GM12878 (cell line): Measurements from ENCODE around the gene SERHL2. TPM values are rescaled to one million over a fixed set of nuclear protein-coding genes. Genes with fewer than 3 reads are reported as not detected.

Experiments
- ASH2L ChIP-seq: fragments of 300-600, 200-600 bp; sonication (generic); IDR thresholded peaks from 2 replicates; pipeline ENCODE4 v1.6.1; 2017; ENCODE audit warnings: low read depth, mild to moderate bottlenecking, borderline replicate concordance
- ATF7 ChIP-seq: fragments of 450-650 bp; IDR thresholded peaks from 2 replicates; pipeline ENCODE4 v1.6.1; 2016; ENCODE audit warnings: low read depth, mild to moderate bottlenecking
- BCL11A ChIP-seq: IDR thresholded peaks from 2 replicates; pipeline ENCODE4 v1.6.1; 2011; ENCODE audit warnings: low read depth, low read length
- BHLHE40 ChIP-seq, 2 experiments: fragments of 450-650 bp in 1 of 2; IDR thresholded peaks; 2 replicates each; pipeline ENCODE4 v1.6.1; 2011 to 2017; ENCODE audit warnings: low read depth in 2 of 2, borderline replicate concordance in 1 of 2, improper control_type of control experiment in 1 of 2, low read length in 1 of 2, mild to moderate bottlenecking in 1 of 2
- BMI1 ChIP-seq: fragments of 450-650 bp; IDR thresholded peaks from 2 replicates; pipeline ENCODE4 v1.6.1; 2016; ENCODE audit warnings: mild to moderate bottlenecking, moderate library complexity, borderline replicate concordance
- ETV6 ChIP-seq, 2 experiments: fragments of 450-650 bp in 1 of 2; IDR thresholded peaks in 1 of 2; conservative IDR thresholded peaks in 1 of 2; 2 replicates each; pipeline ENCODE4 v1.6.1; 2014; ENCODE audit warnings: antibody characterized with exemption in 1 of 2, borderline replicate concordance in 1 of 2, low read depth in 1 of 2, mild to moderate bottlenecking in 1 of 2, moderate library complexity in 1 of 2
- FOS ChIP-seq: IDR thresholded peaks from 3 replicates; pipeline ENCODE4 v1.6.1; 2011; ENCODE audit warnings: borderline replicate concordance; ENCODE audit not compliant: insufficient read length; ENCODE audit errors: extremely low read depth
- GATAD2B ChIP-seq: fragments of 450-650 bp; conservative IDR thresholded peaks from 2 replicates; pipeline ENCODE4 v1.6.1; 2017; ENCODE audit warnings: low read depth, mild to moderate bottlenecking, moderate library complexity
- HDAC2 ChIP-seq: fragments of 200-600 bp; sonication (generic); IDR thresholded peaks from 2 replicates; pipeline ENCODE4 v1.6.1; 2017
- HDAC6 ChIP-seq: fragments of 200-600 bp; sonication (generic); IDR thresholded peaks from one replicate; pipeline ENCODE4 v1.8.0; 2017; ENCODE audit warnings: antibody characterized with exemption; ENCODE audit not compliant: unreplicated experiment
- POLR2A ChIP-seq: IDR thresholded peaks from 2 replicates; pipeline ENCODE4 v1.6.1; 2011; ENCODE audit warnings: low read depth, mild to moderate bottlenecking, low read length
- POLR2AphosphoS2 ChIP-seq: IDR thresholded peaks from 2 replicates; pipeline ENCODE4 v1.6.1; 2011; ENCODE audit warnings: low read depth, mild to moderate bottlenecking, low read length, improper control_type of control experiment, moderate library complexity
- RB1 ChIP-seq: fragments of 450-650 bp; formaldehyde crosslinking; IDR thresholded peaks from 2 replicates; pipeline ENCODE4 v1.6.1; 2017; ENCODE audit warnings: mild to moderate bottlenecking, borderline replicate concordance
- RUNX3 ChIP-seq: IDR thresholded peaks from 2 replicates; pipeline ENCODE4 v1.6.1; 2012; ENCODE audit warnings: low read length, inconsistent platforms
- WRNIP1 ChIP-seq: IDR thresholded peaks from 2 replicates; pipeline ENCODE4 v1.6.1; 2011; ENCODE audit warnings: low read depth, low read length, improper control_type of control experiment, borderline replicate concordance
- polyA plus RNA-seq, 11 experiments: library from polyadenylated mRNA; depleted of rRNA in 4 of 11; unstranded in 6 of 11; stranded (reverse) in 5 of 11; fragments of >200 nt; fragmentation: Nextera tagmentation in 4 of 11; fragmentation: Illumina TruSeq in 1 of 11; extraction: Ambion mirVana in 4 of 11; extraction: Trizol in 1 of 11; gene quantifications; 1 replicate in 1 of 11; 2 replicates in 10 of 11; pipeline versions ENCODE4 v1.2.1 to v1.2.3, GENCODE V29; 2011 to 2016; ENCODE audit warnings: inconsistent platforms in 2 of 11, missing spikeins in 2 of 11, low read depth in 1 of 11
- total RNA-seq, 4 experiments: library from RNA; depleted of rRNA in 3 of 4; stranded (reverse); fragments of >200 nt in 3 of 4; fragmentation: Illumina TruSeq in 1 of 4; extraction: Trizol in 1 of 4; gene quantifications; 2 replicates each; pipeline versions ENCODE4 v1.2.1 to v1.2.3, GENCODE V29; 2013 to 2021
- TF ChIP-seq, protein P1 (sequence below): IDR thresholded peaks from 2 replicates; pipeline ENCODE4 v1.6.1; 2012; ENCODE audit warnings: low read depth, low read length, improper control_type of control experiment
- TF ChIP-seq, protein P2 (sequence below): fragments of 450-650 bp; IDR thresholded peaks from 2 replicates; pipeline ENCODE4 v1.6.1; 2016; ENCODE audit warnings: mild to moderate bottlenecking
- TF ChIP-seq, protein P3 (sequence below): IDR thresholded peaks from 2 replicates; pipeline ENCODE4 v1.6.1; 2011; ENCODE audit warnings: low read depth, mild to moderate bottlenecking, low read length, moderate library complexity, borderline replicate concordance; ENCODE audit errors: extremely low read depth
- TF ChIP-seq, protein P4 (sequence below): fragments of 450-650 bp; IDR thresholded peaks from 2 replicates; pipeline ENCODE4 v1.6.1; 2017; ENCODE audit warnings: low read depth, mild to moderate bottlenecking, moderate library complexity
- TF ChIP-seq, protein P5 (sequence below): fragments of 450-650 bp; IDR thresholded peaks from 2 replicates; pipeline ENCODE4 v1.6.1; 2017; ENCODE audit warnings: antibody characterized with exemption, mild to moderate bottlenecking, moderate library complexity
- TF ChIP-seq, protein P6 (sequence below): IDR thresholded peaks from 2 replicates; pipeline ENCODE4 v1.6.1; 2011; ENCODE audit warnings: borderline replicate concordance, low read depth, mild to moderate bottlenecking, moderate library complexity, low read length; ENCODE audit not compliant: insufficient read depth, poor library complexity, severe bottlenecking

The SERHL2 gene
- total and polyA plus RNA-seq, 10 of the 15 experiments (the other 5 are each of a cell fraction or from before 2014, with no cell fraction given): 0.63 to 2.0 (median 1.2) TPM

DNA sequence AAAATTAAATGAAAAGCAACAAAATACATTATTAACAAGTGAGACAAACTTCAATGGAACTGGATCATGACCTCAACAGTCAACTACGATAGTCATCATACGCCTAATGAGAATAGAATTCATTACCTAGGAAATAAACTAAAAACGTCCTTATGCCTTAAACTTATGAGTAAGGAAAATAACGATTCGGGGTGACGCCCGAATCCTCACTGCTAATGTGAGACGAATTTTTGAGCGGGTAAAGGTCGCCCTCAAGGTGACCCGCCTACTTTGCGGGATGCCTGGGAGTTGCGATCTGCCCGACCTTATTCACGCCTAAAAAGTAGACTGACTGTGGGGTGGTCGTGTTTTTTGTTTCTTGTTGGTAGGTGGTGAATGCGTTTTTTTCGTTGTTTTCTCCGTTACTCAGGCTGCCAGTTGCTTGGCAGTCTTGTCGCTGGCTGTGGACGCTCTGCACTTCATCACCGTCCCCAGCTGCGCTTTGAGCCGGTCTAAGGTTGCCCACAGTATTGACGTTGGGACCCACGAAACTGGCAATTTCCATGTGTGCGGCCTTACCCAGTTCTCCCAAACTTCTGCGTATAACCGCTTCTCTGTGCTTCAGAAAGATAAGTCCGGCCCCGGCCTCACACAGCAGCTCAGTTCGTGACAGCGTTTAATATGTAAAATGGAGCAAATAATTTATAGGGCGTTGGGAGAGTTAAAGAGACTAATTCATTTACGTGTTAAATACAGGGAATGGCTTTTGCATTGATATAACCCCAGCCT, 61.5 kb downstream of the SERHL2 start (continued):
- TF ChIP-seq BHLHE40 (IDR thresholded peaks at IDR 0.05; ENCODE audit: borderline replicate concordance in 1 of 2, low read depth in 2 of 2, low read length in 1 of 2): peak in 1 of 2 experiments; percentile 40; a peak in 2 of 4 replicates
- no peak for TF ChIP-seq FOS
- TF ChIP-seq GATAD2B: peak; percentile 90
- TF ChIP-seq ASH2L: no peak
- TF ChIP-seq RUNX3: peak; percentile 90
- TF ChIP-seq, protein P1, sequence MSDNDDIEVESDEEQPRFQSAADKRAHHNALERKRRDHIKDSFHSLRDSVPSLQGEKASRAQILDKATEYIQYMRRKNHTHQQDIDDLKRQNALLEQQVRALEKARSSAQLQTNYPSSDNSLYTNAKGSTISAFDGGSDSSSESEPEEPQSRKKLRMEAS: no peak; the same call in 1 of the 2 replicates
- TF ChIP-seq HDAC2: no peak
- TF ChIP-seq BCL11A: peak; percentile 98
- TF ChIP-seq POLR2AphosphoS2: peak; percentile 100
- peak; percentile 96 for TF ChIP-seq POLR2A
- TF ChIP-seq RB1: peak; percentile 90; the same call in 1 of the 2 replicates
- TF ChIP-seq, protein P2, sequence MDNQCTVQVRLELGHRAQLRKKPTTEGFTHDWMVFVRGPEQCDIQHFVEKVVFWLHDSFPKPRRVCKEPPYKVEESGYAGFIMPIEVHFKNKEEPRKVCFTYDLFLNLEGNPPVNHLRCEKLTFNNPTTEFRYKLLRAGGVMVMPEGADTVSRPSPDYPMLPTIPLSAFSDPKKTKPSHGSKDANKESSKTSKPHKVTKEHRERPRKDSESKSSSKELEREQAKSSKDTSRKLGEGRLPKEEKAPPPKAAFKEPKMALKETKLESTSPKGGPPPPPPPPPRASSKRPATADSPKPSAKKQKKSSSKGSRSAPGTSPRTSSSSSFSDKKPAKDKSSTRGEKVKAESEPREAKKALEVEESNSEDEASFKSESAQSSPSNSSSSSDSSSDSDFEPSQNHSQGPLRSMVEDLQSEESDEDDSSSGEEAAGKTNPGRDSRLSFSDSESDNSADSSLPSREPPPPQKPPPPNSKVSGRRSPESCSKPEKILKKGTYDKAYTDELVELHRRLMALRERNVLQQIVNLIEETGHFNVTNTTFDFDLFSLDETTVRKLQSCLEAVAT: peak; percentile 86
- TF ChIP-seq, protein P3, sequence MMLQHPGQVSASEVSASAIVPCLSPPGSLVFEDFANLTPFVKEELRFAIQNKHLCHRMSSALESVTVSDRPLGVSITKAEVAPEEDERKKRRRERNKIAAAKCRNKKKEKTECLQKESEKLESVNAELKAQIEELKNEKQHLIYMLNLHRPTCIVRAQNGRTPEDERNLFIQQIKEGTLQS: no peak
- TF ChIP-seq, protein P4, sequence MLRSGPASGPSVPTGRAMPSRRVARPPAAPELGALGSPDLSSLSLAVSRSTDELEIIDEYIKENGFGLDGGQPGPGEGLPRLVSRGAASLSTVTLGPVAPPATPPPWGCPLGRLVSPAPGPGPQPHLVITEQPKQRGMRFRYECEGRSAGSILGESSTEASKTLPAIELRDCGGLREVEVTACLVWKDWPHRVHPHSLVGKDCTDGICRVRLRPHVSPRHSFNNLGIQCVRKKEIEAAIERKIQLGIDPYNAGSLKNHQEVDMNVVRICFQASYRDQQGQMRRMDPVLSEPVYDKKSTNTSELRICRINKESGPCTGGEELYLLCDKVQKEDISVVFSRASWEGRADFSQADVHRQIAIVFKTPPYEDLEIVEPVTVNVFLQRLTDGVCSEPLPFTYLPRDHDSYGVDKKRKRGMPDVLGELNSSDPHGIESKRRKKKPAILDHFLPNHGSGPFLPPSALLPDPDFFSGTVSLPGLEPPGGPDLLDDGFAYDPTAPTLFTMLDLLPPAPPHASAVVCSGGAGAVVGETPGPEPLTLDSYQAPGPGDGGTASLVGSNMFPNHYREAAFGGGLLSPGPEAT: peak; percentile 43
- TF ChIP-seq, protein P5, sequence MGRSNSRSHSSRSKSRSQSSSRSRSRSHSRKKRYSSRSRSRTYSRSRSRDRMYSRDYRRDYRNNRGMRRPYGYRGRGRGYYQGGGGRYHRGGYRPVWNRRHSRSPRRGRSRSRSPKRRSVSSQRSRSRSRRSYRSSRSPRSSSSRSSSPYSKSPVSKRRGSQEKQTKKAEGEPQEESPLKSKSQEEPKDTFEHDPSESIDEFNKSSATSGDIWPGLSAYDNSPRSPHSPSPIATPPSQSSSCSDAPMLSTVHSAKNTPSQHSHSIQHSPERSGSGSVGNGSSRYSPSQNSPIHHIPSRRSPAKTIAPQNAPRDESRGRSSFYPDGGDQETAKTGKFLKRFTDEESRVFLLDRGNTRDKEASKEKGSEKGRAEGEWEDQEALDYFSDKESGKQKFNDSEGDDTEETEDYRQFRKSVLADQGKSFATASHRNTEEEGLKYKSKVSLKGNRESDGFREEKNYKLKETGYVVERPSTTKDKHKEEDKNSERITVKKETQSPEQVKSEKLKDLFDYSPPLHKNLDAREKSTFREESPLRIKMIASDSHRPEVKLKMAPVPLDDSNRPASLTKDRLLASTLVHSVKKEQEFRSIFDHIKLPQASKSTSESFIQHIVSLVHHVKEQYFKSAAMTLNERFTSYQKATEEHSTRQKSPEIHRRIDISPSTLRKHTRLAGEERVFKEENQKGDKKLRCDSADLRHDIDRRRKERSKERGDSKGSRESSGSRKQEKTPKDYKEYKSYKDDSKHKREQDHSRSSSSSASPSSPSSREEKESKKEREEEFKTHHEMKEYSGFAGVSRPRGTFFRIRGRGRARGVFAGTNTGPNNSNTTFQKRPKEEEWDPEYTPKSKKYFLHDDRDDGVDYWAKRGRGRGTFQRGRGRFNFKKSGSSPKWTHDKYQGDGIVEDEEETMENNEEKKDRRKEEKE: peak; percentile 80
- TF ChIP-seq, protein P6, sequence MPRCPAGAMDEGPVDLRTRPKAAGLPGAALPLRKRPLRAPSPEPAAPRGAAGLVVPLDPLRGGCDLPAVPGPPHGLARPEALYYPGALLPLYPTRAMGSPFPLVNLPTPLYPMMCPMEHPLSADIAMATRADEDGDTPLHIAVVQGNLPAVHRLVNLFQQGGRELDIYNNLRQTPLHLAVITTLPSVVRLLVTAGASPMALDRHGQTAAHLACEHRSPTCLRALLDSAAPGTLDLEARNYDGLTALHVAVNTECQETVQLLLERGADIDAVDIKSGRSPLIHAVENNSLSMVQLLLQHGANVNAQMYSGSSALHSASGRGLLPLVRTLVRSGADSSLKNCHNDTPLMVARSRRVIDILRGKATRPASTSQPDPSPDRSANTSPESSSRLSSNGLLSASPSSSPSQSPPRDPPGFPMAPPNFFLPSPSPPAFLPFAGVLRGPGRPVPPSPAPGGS: peak; percentile 100
- TF ChIP-seq HDAC6: peak; percentile 88
- TF ChIP-seq WRNIP1: peak; percentile 99; the same call in 1 of the 2 replicates
- peak; percentile 82 for TF ChIP-seq ATF7
- peak; percentile 95 for TF ChIP-seq BMI1
- peak in 1 of 2 experiments; percentile 89; a peak in 2 of 4 replicates for TF ChIP-seq ETV6 (conservative IDR thresholded peaks at IDR 0.05 in 1 of 2, IDR thresholded peaks at IDR 0.05 in 1 of 2; ENCODE audit: borderline replicate concordance in 1 of 2, low read depth in 1 of 2)
